Measurements from ENCODE around the gene SRPK2. TPM values are rescaled to one million over a fixed set of nuclear protein-coding genes. Genes with fewer than 3 reads are reported as not detected.

SRPK2 gene
- total RNA-seq, 1 experiment from 2014 or later = 21.6 TPM

DNA sequence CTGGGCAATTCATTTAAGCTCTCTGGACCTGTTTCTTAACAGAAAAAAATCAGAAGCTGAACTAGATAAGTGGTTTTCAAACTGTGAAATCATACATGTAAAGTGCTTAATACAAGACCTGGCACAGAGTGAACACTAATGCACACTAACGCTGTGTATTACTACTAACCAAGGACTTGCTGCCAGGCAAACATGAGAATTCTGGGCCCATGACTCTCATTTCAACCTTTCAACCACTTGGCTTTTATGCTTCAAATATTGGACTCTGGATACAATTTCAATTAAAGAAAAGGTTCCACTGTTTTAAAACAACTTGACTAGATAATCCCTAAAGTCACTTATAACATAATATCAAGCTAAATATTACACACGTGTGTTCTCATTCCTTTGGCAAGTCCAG, 73.4 kb downstream of the SRPK2 start:
- H3K9me2 ChIP-seq (replicated peaks; ENCODE audit: low read length) = no peaks in the 10 kb centered on the region
- ChIA-PET CTCF (no interaction called here), POLR2A (ENCODE audit: unreplicated experiment) (no interaction called here)
- no peak overlapping the region for H3K27ac ChIP-seq (ENCODE audit: low read length)
- no peaks in the 10 kb centered on the region for H3K9me3 ChIP-seq (ENCODE audit: low read length)
- H3K4me3 ChIP-seq (ENCODE audit: low read length) = no peak overlapping the region
- no peaks in the 10 kb centered on the region for H3K36me3 ChIP-seq (ENCODE audit: low read depth, low read length)
- no peak overlapping the region for H2AFZ ChIP-seq (ENCODE audit: low read length)
- H3K79me2 ChIP-seq (ENCODE audit: low read length) = peaks cover 64% of the 10 kb centered on the region
- H3K4me1 ChIP-seq (ENCODE audit: insufficient read depth, low read length) = peaks cover 27% of the 10 kb centered on the region
- ATAC-seq (peak; percentile 48), DNase-seq (no peak)
- intact Hi-C loops (cut with micrococcal nuclease) = no loop called here
- no peaks in the 10 kb centered on the region for H4K20me1 ChIP-seq (ENCODE audit: low read length)
- H3K27me3 ChIP-seq (ENCODE audit: low read length) = no peaks in the 10 kb centered on the region
- H3K9ac ChIP-seq (ENCODE audit: low read length) = no peak overlapping the region
- H3F3A ChIP-seq (ENCODE audit: low read length, unreplicated experiment) = no peaks in the 10 kb centered on the region
- no peak overlapping the region for H3K4me2 ChIP-seq (ENCODE audit: low read length)
- no peak for TF ChIP-seq EZH2 (IDR thresholded peaks at IDR 0.05; ENCODE audit: low read length, unreplicated experiment)
- no peak for TF ChIP-seq EZH2phosphoT487 (IDR thresholded peaks at IDR 0.05; ENCODE audit: borderline replicate concordance, low read length)
- TF ChIP-seq, protein P1, sequence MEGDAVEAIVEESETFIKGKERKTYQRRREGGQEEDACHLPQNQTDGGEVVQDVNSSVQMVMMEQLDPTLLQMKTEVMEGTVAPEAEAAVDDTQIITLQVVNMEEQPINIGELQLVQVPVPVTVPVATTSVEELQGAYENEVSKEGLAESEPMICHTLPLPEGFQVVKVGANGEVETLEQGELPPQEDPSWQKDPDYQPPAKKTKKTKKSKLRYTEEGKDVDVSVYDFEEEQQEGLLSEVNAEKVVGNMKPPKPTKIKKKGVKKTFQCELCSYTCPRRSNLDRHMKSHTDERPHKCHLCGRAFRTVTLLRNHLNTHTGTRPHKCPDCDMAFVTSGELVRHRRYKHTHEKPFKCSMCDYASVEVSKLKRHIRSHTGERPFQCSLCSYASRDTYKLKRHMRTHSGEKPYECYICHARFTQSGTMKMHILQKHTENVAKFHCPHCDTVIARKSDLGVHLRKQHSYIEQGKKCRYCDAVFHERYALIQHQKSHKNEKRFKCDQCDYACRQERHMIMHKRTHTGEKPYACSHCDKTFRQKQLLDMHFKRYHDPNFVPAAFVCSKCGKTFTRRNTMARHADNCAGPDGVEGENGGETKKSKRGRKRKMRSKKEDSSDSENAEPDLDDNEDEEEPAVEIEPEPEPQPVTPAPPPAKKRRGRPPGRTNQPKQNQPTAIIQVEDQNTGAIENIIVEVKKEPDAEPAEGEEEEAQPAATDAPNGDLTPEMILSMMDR (conservative IDR thresholded peaks at IDR 0.05; ENCODE audit: low read depth, low read length) = no peak
- BruUV-seq (replicated peaks) = no TSS peak

DNA sequence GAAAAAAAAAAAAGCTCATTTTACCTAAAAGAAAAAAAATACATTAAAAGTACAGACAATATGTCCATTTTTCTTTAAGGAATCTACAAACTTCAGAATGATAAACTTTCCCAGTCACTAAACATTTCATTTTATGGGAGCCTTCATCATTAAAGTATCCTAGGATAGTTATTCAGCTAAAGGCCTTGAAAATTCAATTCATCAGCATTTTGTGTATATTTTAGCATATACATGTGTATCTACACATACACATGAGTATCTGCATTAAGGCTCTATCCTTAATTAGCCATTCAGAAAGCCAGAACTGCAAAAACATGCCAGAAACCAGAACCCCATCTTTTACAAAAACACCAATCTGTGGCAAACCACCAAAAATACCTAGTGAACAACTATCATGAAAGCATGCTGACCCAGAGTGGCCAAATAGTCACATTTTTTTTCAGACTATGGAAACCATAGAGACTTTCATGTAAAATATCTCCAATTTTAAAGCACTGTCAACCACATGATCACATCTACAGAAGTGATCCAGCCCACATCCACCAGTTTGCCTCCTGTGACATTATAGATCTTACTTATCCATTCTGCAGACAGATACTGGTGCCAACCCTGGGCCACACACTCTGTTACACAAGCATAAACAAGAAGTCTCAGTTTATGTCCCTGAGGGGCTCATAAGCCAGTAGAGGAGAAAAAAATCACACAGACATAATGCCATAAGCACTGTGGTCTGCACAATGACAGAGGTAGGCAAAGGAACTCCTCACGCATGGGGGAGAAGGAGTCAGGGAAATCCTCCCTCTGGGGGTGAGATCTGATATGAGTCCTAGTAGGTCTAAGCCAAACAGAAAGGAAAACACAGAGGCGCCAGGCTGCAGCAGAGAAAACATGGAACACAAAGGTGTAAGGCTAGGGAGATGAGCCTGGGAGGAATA, 79.2 kb downstream of the SRPK2 start:
- peaks cover 72% of the 10 kb centered on the region for H3K79me2 ChIP-seq (ENCODE audit: low read length)
- no peaks in the 10 kb centered on the region for H3K9me3 ChIP-seq (ENCODE audit: low read length)
- no peak overlapping the region for H3K9ac ChIP-seq (ENCODE audit: low read length)
- intact Hi-C loops (cut with micrococcal nuclease) = no loop called here
- ChIA-PET POLR2A (ENCODE audit: unreplicated experiment) (no interaction called here), CTCF (no interaction called here)
- H3K36me3 ChIP-seq (ENCODE audit: low read depth, low read length) = no peaks in the 10 kb centered on the region
- no peak for TF ChIP-seq EZH2phosphoT487 (IDR thresholded peaks at IDR 0.05; ENCODE audit: borderline replicate concordance, low read length)
- TF ChIP-seq, protein P1 (conservative IDR thresholded peaks at IDR 0.05; ENCODE audit: low read depth, low read length) = no peak
- TF ChIP-seq EZH2 (IDR thresholded peaks at IDR 0.05; ENCODE audit: low read length, unreplicated experiment) = no peak
- H3K4me1 ChIP-seq (ENCODE audit: insufficient read depth, low read length) = peaks cover 25% of the 10 kb centered on the region
- no peak overlapping the region for H3K4me2 ChIP-seq (ENCODE audit: low read length)
- no peak for DNase-seq
- H3K9me2 ChIP-seq (replicated peaks; ENCODE audit: low read length) = no peaks in the 10 kb centered on the region
- H3K27ac ChIP-seq (ENCODE audit: low read length) = no peak overlapping the region
- BruUV-seq (replicated peaks) = no TSS peak
- ATAC-seq = no peak
- no peaks in the 10 kb centered on the region for H3F3A ChIP-seq (ENCODE audit: low read length, unreplicated experiment)
- H2AFZ ChIP-seq (ENCODE audit: low read length) = no peak overlapping the region
- H3K27me3 ChIP-seq (ENCODE audit: low read length) = no peaks in the 10 kb centered on the region
- H3K4me3 ChIP-seq (ENCODE audit: low read length) = no peak overlapping the region
- H4K20me1 ChIP-seq (ENCODE audit: low read length) = no peaks in the 10 kb centered on the region

DNA sequence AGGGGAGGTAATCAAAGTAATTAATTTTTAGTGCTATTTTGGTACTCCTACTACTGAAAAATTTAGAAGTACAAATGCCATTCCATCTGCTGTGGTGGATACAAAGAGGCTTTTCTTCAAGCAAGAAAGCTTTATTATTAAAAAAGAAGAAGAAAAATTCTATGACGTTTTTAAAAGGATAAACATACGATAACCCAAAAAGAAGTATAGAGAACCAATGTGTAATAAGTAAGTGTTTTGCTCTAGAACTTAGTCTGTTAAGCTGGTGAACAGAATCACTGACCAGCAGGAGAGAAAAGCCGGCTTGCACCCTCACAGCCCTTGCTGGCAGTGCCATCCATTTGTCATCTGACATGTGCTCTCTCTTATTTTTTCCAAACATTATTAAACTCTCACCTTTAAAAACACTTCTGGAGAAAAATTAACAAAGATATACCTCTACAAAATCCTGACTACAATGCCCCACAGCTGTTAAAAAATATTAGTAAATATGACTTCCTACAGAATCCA, 81.5 kb downstream of the SRPK2 start:
- DNase-seq (no peak), ATAC-seq (no peak)
- Histone ChIP-seq H3K4me3 (ENCODE audit: low read length) (no peak overlapping the region), H3K4me1 (ENCODE audit: insufficient read depth, low read length) (peaks cover 19% of the 10 kb centered on the region), H3K9ac (ENCODE audit: low read length) (no peak overlapping the region), H4K20me1 (ENCODE audit: low read length) (no peaks in the 10 kb centered on the region), H3K27me3 (ENCODE audit: low read length) (no peaks in the 10 kb centered on the region), H3K9me2 (replicated peaks; ENCODE audit: low read length) (no peaks in the 10 kb centered on the region), H3K36me3 (ENCODE audit: low read depth, low read length) (no peaks in the 10 kb centered on the region), H3K27ac (ENCODE audit: low read length) (no peak overlapping the region), H3K9me3 (ENCODE audit: low read length) (no peaks in the 10 kb centered on the region), H3F3A (ENCODE audit: low read length, unreplicated experiment) (no peaks in the 10 kb centered on the region), H3K79me2 (ENCODE audit: low read length) (peaks cover 60% of the 10 kb centered on the region), H2AFZ (ENCODE audit: low read length) (no peak overlapping the region), H3K4me2 (ENCODE audit: low read length) (no peak overlapping the region)
- ChIA-PET CTCF (no interaction called here), POLR2A (ENCODE audit: unreplicated experiment) (no interaction called here)
- intact Hi-C loops (cut with micrococcal nuclease) = no loop called here
- no TSS peak for BruUV-seq (replicated peaks)
- no peak for TF ChIP-seq EZH2phosphoT487 (IDR thresholded peaks at IDR 0.05; ENCODE audit: borderline replicate concordance, low read length)
- no peak for TF ChIP-seq EZH2 (IDR thresholded peaks at IDR 0.05; ENCODE audit: low read length, unreplicated experiment)
- TF ChIP-seq, protein P1 (conservative IDR thresholded peaks at IDR 0.05; ENCODE audit: low read depth, low read length) = no peak

All from PC-3 (cell line).